ENCODE measurements around the gene PLD4.

The PLD4 gene

DNA sequence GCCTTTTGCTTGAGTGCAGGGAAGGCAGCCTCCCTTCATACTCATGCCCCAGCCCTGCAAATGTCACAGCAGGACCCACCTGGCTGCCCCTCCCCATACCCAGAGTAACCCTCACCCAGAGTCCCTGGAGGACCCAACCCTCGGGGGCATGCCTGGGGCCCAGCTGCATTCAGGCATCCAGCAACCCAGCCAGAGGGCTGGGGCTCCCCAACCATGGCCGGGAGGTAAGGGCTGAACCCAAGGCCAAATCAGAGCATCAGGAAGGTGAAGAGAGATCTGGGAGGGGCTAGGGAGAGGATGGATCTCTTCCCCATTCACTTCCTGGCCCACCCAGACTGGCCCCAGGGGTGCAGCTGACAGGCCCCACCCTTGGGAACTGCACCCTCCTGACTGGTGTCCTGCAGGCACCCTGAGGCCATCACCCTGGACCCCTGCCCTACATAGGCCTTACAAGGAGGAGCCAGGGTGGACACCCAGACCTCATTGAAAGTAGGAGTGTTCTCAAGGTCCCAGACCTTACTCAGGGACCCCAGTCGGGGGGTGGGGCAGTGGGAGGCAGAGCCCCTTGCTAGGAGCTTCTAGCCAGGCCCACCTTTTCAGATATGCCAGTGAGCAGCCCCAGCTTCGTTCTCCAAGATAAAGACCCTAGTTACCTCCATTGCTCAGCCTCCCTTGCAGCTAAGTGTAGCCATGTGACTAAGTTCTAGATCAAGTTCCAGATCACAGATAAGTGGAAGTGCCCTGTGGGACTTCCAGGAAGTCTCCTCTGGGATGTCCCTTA, 849 bp upstream of the PLD4 start:
- no peak overlapping the region for H3K27ac ChIP-seq (ENCODE audit: low read depth, low read length)
- no peaks in the 10 kb centered on the region for H4K20me1 ChIP-seq (ENCODE audit: low read depth, low read length)
- H3K27me3 ChIP-seq (ENCODE audit: low read length): no peaks in the 10 kb centered on the region
- no peak overlapping the region for H2AFZ ChIP-seq (ENCODE audit: low read depth, low read length, severe bottlenecking)
- no peak for TF ChIP-seq EZH2phosphoT487 (conservative IDR thresholded peaks at IDR 0.05; ENCODE audit: low read length)
- TF ChIP-seq, protein P1, sequence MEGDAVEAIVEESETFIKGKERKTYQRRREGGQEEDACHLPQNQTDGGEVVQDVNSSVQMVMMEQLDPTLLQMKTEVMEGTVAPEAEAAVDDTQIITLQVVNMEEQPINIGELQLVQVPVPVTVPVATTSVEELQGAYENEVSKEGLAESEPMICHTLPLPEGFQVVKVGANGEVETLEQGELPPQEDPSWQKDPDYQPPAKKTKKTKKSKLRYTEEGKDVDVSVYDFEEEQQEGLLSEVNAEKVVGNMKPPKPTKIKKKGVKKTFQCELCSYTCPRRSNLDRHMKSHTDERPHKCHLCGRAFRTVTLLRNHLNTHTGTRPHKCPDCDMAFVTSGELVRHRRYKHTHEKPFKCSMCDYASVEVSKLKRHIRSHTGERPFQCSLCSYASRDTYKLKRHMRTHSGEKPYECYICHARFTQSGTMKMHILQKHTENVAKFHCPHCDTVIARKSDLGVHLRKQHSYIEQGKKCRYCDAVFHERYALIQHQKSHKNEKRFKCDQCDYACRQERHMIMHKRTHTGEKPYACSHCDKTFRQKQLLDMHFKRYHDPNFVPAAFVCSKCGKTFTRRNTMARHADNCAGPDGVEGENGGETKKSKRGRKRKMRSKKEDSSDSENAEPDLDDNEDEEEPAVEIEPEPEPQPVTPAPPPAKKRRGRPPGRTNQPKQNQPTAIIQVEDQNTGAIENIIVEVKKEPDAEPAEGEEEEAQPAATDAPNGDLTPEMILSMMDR (IDR thresholded peaks at IDR 0.05; ENCODE audit: insufficient read depth, low read length, poor library complexity, severe bottlenecking): no peak
- H3K4me3 ChIP-seq (ENCODE audit: insufficient read depth, low read length, poor library complexity, severe bottlenecking): no peak overlapping the region
- H3K9me3 ChIP-seq (ENCODE audit: insufficient read depth, low read length): no peaks in the 10 kb centered on the region
- no peaks in the 10 kb centered on the region for H3F3A ChIP-seq (ENCODE audit: insufficient read depth)
- no peaks in the 10 kb centered on the region for H3K36me3 ChIP-seq (ENCODE audit: low read length)
- no peak overlapping the region for H3K4me2 ChIP-seq (ENCODE audit: low read depth, low read length, poor library complexity, severe bottlenecking)
- no peaks in the 10 kb centered on the region for H3K79me2 ChIP-seq (ENCODE audit: insufficient read depth, low read length)
- H3K9ac ChIP-seq (ENCODE audit: low read length): no peak overlapping the region
- H3K9me2 ChIP-seq (replicated peaks; ENCODE audit: insufficient read depth, low read length): no peaks in the 10 kb centered on the region

DNA sequence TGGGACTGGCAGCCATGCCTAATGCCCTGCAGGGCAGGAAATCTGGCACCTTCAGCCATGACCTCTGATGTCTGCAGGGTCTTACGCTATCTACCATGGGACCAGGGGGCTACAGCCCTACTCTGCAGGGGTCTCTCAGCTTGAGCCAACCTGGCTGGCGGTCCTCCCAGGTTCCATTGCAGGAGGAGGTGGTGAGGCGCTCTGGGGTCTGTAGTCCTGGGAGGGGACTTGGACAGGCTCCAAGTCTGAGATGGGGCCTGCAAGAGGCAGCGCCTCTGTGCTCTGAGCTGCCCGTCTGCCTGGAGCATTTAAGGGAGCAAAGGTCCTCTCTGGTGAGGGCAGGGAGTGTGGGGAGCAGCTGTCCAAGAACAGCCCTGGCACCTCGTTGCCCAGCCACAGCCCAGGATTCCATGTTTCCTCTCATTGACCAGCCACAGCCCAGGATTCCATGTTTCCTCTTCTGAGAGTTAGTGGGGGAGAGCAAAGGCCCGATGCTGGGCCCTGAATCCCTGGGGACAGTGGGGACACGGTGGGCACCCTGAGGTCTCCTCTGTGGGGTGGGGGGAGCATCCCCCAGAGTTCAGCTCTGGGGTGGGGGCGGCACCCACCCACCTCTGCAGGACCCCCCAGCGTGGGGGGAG, 655 bp downstream of the PLD4 start:
- H3K9me3 ChIP-seq (ENCODE audit: insufficient read depth, low read length): no peaks in the 10 kb centered on the region
- H2AFZ ChIP-seq (ENCODE audit: low read depth, low read length, severe bottlenecking): no peak overlapping the region
- no peaks in the 10 kb centered on the region for H3K36me3 ChIP-seq (ENCODE audit: low read length)
- no peak overlapping the region for H3K27ac ChIP-seq (ENCODE audit: low read depth, low read length)
- H3K9ac ChIP-seq (ENCODE audit: low read length): no peak overlapping the region; the same call in 1 of the 2 replicates
- H3K79me2 ChIP-seq (ENCODE audit: insufficient read depth, low read length): no peaks in the 10 kb centered on the region
- TF ChIP-seq, protein P1 (IDR thresholded peaks at IDR 0.05; ENCODE audit: insufficient read depth, low read length, poor library complexity, severe bottlenecking): no peak
- no peak for TF ChIP-seq EZH2phosphoT487 (conservative IDR thresholded peaks at IDR 0.05; ENCODE audit: low read length)
- H3F3A ChIP-seq (ENCODE audit: insufficient read depth): no peaks in the 10 kb centered on the region
- no peaks in the 10 kb centered on the region for H4K20me1 ChIP-seq (ENCODE audit: low read depth, low read length)
- no peaks in the 10 kb centered on the region for H3K27me3 ChIP-seq (ENCODE audit: low read length)
- H3K9me2 ChIP-seq (replicated peaks; ENCODE audit: insufficient read depth, low read length): no peaks in the 10 kb centered on the region
- peak overlapping the region; percentile 3 for H3K4me2 ChIP-seq (ENCODE audit: low read depth, low read length, poor library complexity, severe bottlenecking)
- no peak overlapping the region for H3K4me3 ChIP-seq (ENCODE audit: insufficient read depth, low read length, poor library complexity, severe bottlenecking)

DNA sequence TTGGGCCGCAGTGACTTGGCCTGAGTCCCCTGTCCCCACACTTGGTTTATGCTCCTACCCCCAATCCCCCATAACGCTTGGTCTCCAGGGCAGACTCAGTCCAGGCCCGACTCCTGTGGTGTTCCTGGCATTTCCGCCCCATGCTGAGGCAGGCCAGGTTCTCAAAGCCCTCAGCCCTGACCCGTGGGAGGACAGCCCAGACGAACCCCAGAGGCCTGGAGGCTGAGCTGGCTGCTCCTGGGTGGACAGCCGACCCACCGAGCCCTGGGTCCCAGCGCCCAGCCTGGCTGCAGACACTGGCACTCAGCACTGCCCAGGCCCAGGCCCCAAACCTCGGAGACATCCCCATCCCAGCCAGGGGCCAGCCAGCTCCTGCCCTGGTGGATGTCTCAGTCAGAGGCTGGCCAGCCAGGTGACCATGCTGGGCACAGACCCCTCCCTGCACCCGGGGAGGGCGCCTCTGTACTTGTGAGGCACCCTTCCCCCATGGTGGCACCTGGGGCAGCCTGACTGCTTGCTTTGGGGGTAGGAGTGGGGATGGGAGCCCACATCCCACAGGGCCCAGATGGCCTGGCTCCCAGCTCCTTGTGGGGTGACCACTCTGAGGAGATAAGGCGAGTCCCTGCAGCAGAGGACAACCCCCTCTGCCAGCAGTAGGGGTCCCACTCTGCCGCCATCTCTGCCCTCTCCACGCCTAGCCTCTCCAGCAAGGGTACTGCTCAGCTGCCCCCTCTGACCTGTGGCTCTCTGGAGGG, 1.4 kb downstream of the PLD4 start:
- peak overlapping the region; percentile 39 for H3K4me2 ChIP-seq (ENCODE audit: low read depth, low read length, poor library complexity, severe bottlenecking)
- H3K27me3 ChIP-seq (ENCODE audit: low read length): no peaks in the 10 kb centered on the region
- H2AFZ ChIP-seq (ENCODE audit: low read depth, low read length, severe bottlenecking): no peak overlapping the region
- no peak overlapping the region for H3K27ac ChIP-seq (ENCODE audit: low read depth, low read length)
- no peaks in the 10 kb centered on the region for H4K20me1 ChIP-seq (ENCODE audit: low read depth, low read length)
- H3K9ac ChIP-seq (ENCODE audit: low read length): peak overlapping the region; percentile 9; the same call in 1 of the 2 replicates
- no peaks in the 10 kb centered on the region for H3K36me3 ChIP-seq (ENCODE audit: low read length)
- TF ChIP-seq EZH2phosphoT487 (conservative IDR thresholded peaks at IDR 0.05; ENCODE audit: low read length): no peak
- TF ChIP-seq, protein P1 (IDR thresholded peaks at IDR 0.05; ENCODE audit: insufficient read depth, low read length, poor library complexity, severe bottlenecking): no peak
- no peaks in the 10 kb centered on the region for H3K9me3 ChIP-seq (ENCODE audit: insufficient read depth, low read length)
- no peak overlapping the region for H3K4me3 ChIP-seq (ENCODE audit: insufficient read depth, low read length, poor library complexity, severe bottlenecking)
- no peaks in the 10 kb centered on the region for H3K79me2 ChIP-seq (ENCODE audit: insufficient read depth, low read length)
- no peaks in the 10 kb centered on the region for H3F3A ChIP-seq (ENCODE audit: insufficient read depth)
- H3K9me2 ChIP-seq (replicated peaks; ENCODE audit: insufficient read depth, low read length): no peaks in the 10 kb centered on the region
